Colonic mucosa (tissue), 4 donors: ENCODE data around the gene ITGAE. TPM values are rescaled to one million over a fixed set of nuclear protein-coding genes. Genes with fewer than 3 reads are reported as not detected.

Experiments
- DNase-seq: peaks from one replicate; pipeline ENCODE4 v3.0.0-alpha.2; 2020
- H3K27ac ChIP-seq: fragments of 200-600 bp; one replicate; pipeline ENCODE4 v1.8.0; 2021
- H3K27me3 ChIP-seq: fragments of 200-600 bp; one replicate; pipeline ENCODE4 v1.8.0; 2021
- H3K36me3 ChIP-seq: fragments of 200-600 bp; one replicate; pipeline ENCODE4 v1.8.0; 2021
- H3K4me1 ChIP-seq: fragments of 200-600 bp; one replicate; pipeline ENCODE4 v1.8.0; 2021; ENCODE audit warnings: mild to moderate bottlenecking
- H3K4me3 ChIP-seq: fragments of 200-600 bp; one replicate; pipeline ENCODE4 v1.8.0; 2021
- H3K9ac ChIP-seq, 2 donors: one replicate each; pipeline ENCODE4 v1.7.0; 2013; ENCODE audit warnings: control low read depth in 2 of 2, low read depth in 2 of 2, low read length in 2 of 2
- H3K9me3 ChIP-seq: fragments of 200-600 bp; one replicate; pipeline ENCODE4 v1.8.0; 2021
- CTCF ChIP-seq: fragments of 200-600 bp; IDR thresholded peaks from one replicate; pipeline ENCODE4 v1.8.0; 2022; ENCODE audit warnings: antibody characterized with exemption, mild to moderate bottlenecking
- intact Hi-C: fragments of 100-400 bp; cut with DNase I; formaldehyde crosslinking; loops from one replicate; pipeline ENCODE4 v1.14.1; 2022
- total RNA-seq, 2 donors: library from RNA; stranded (reverse); fragmentation: NEBNext Ultra II Directional in 1 of 2; extraction: Animal tissue kit (Norgen Biotek cat#: 25700) in 1 of 2; gene quantifications; one replicate each; pipeline ENCODE4 v1.2.1, GENCODE V29; 2021
- donor health status: healthy.
- donor health status: DM: no; HTN: no; CAD: no.
- donor health status: DM: no; HTN: no; CAD: no.

ITGAE gene
- total RNA-seq, 2 donors from 2014 or later: 14.7 to 14.9 TPM

DNA sequence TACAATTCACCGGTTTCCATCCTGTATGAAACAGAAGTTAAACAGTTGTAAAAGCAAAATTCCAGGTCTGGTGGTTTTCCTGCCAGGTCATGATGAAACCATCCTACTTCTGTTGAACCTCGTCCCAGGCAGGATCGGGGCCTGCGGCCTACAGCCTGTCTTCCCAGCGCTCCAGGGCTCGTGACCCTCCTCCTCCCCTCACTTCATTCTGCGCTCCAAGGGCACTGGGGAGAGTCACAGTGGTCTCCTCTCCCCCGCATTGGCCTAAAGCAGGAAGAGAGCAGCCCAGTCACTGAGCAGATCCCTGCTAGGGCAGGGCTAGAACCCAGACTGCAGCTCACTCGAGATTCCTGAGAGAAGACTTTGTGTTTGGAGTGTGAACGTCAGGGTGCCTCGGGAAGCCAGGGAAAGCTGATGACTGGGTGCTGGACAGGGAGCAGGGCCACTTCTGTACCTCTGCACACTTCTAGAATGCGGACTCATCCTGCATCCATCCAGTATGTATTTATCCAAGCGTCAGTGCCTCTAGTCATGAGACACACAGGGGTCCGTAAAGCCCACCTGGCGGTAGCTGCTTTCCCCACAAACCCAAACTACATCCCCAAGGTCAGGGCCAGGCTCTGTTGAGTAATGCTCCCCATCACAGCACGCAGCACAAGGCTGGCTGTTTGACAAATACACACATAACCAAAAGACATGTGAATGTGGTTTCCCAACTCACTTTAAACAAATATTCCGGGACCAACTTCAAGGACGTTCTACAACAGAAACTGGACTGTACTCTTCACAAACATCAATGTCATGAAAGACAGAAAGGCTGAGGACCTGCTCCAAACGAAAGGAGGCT is 1.7 kb upstream of the ITGAE start:
- Histone ChIP-seq H3K27me3 (no peaks in the 10 kb centered on the region), H3K4me1 (no peaks in the 10 kb centered on the region), H3K36me3 (no peaks in the 10 kb centered on the region), H3K9ac (no peak overlapping the region), H3K4me3 (no peak overlapping the region), H3K9me3 (no peaks in the 10 kb centered on the region), H3K27ac (peak overlapping the region; percentile 53)
- DNase-seq: no peak
- TF ChIP-seq CTCF: no peak
- intact Hi-C loops: no loop called here

GRCh38 chr17:3801792-3802191 is 804 bp upstream of the ITGAE start:
- DNase-seq: no peak
- no peaks in the 10 kb centered on the region for H3K27me3 ChIP-seq
- no peak overlapping the region for H3K9ac ChIP-seq
- H3K9me3 ChIP-seq: no peaks in the 10 kb centered on the region
- H3K4me1 ChIP-seq: no peaks in the 10 kb centered on the region
- TF ChIP-seq CTCF: no peak
- intact Hi-C loops: no loop called here
- H3K27ac ChIP-seq: no peak overlapping the region
- H3K4me3 ChIP-seq: no peak overlapping the region
- H3K36me3 ChIP-seq: no peaks in the 10 kb centered on the region

GRCh38 chr17:3801347-3801746 is 359 bp upstream of the ITGAE start:
- no peaks in the 10 kb centered on the region for H3K4me1 ChIP-seq
- DNase-seq: no peak
- intact Hi-C loops: no loop called here
- H3K36me3 ChIP-seq: no peaks in the 10 kb centered on the region
- H3K27ac ChIP-seq: no peak overlapping the region
- H3K9me3 ChIP-seq: no peaks in the 10 kb centered on the region
- no peak overlapping the region for H3K9ac ChIP-seq
- no peaks in the 10 kb centered on the region for H3K27me3 ChIP-seq
- TF ChIP-seq CTCF: no peak
- H3K4me3 ChIP-seq: no peak overlapping the region

DNA sequence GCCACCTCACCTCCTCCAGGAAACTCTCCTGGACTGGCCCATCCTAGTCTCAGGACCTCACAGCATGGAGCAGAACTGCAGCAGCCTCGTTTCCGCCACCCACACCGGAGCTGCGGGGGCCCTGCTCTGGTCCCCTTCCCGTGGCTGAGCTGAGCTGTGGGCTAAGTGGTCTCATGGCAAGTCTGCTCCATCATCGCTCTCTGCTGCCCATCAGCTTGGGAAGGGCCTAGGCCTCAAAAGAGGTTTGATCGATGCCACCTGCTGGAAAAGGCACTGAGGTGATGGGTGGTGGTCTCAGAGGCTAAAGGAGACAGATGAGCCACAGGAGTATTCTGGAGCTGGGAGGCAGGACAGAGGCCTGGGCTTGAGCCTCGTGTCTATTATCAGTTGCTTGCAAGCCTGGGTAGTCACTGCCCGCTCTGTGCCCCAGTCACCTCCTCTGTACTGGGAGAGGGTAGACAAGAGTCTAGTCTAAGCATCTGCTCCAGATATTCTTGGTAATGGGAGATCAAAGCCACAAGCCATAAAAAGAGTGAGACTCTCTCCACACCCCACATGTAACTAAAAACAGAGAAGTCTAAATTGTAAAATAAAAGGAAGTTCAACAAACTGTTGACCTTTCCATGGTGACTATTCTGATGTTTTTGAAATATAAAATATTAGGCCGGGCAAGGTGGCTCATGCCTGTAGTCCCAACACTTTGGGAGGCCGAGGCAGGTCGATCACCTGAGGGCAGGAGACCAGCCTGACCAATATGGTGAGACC is 1.6 kb downstream of the ITGAE start:
- H3K9ac ChIP-seq: no peak overlapping the region
- H3K4me1 ChIP-seq: no peaks in the 10 kb centered on the region
- no peaks in the 10 kb centered on the region for H3K27me3 ChIP-seq
- no peaks in the 10 kb centered on the region for H3K36me3 ChIP-seq
- no peak overlapping the region for H3K27ac ChIP-seq
- DNase-seq: no peak
- no peak overlapping the region for H3K4me3 ChIP-seq
- TF ChIP-seq CTCF: no peak
- no peaks in the 10 kb centered on the region for H3K9me3 ChIP-seq
- intact Hi-C loops: no loop called here

DNA sequence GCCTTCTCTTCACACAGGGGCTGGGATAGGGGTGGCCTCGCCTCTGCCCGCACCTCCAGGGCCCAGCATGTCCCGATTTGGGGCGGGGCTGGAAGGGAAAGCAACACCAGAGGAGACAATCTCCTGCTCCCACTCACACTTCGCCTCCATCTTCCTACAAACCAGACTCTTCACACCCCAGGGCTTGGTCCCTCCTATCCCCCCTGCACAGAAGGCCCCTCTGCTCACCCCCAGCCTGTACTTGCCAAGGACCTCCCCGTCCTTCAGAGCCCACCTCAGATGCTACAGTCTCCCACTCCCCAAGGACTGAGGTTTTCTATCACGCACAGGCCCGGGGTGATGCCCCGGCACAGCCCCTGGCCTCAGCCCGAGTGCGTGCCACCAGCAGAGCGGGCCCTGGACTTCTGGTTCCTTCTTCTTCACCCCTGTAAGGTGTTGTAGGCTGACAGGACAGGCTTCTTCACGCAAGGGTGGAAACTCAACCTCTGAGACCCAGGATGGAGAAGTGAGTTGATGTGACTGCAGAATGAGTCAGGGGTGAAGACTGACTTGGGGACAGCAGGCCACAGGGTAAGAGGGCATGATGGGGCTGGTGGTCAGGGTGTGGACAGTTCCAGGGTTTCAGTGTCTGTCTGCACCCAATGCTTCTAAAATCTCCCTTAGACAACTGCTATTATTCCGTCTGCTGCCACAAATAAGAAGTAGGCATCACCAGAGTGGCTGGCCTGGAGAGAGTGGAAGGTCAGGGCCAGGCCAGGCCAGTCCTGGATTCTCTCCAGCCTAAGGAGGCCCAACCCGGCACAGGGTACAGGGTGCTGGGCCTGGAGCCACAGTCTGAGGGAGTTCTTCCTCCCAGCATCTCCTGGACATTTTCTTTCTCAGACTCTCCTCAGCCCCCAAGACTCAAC is 2.5 kb downstream of the ITGAE start:
- no peaks in the 10 kb centered on the region for H3K4me1 ChIP-seq
- no peak for DNase-seq
- intact Hi-C loops: no loop called here
- no peaks in the 10 kb centered on the region for H3K9me3 ChIP-seq
- no peak for TF ChIP-seq CTCF
- no peaks in the 10 kb centered on the region for H3K36me3 ChIP-seq
- H3K27ac ChIP-seq: no peak overlapping the region
- H3K27me3 ChIP-seq: no peaks in the 10 kb centered on the region
- H3K4me3 ChIP-seq: no peak overlapping the region
- no peak overlapping the region for H3K9ac ChIP-seq
